WI38 (cell line): Measurements from ENCODE around the gene FOLR2.
"Not testable (repeated sequence)": the region's sequence is repeated elsewhere in the genome, so short reads cannot be mapped to it uniquely, and the experiment has no call there.

Experiments used
- H3K4me3 ChIP-seq: 2 replicates; pipeline ENCODE4 v1.5.1; 2011; ENCODE audit warnings: low read depth, mild to moderate bottlenecking, control low read depth, low read length
- CTCF ChIP-seq: IDR thresholded peaks from 2 replicates; pipeline ENCODE4 v1.5.1; 2012; ENCODE audit warnings: low read depth, mild to moderate bottlenecking, control low read depth, low read length

Gene FOLR2

GRCh38 chr11:72179804-72180396 is 36.7 kb upstream of the FOLR2 start:
- no peak for TF ChIP-seq CTCF
- no peak overlapping the region for H3K4me3 ChIP-seq

- not testable (repeated sequence) for H3K4me3 ChIP-seq
Measured at GRCh38 chr11:72180892-72181552, 35.6 kb upstream of the FOLR2 start.

- not testable (repeated sequence) for H3K4me3 ChIP-seq
Measured at GRCh38 chr11:72181553-72181958, 35.0 kb upstream of the FOLR2 start.

GRCh38 chr11:72188267-72188666 is 28.3 kb upstream of the FOLR2 start:
- no peak overlapping the region for H3K4me3 ChIP-seq
- TF ChIP-seq CTCF, result no peak

GRCh38 chr11:72189455-72190250 is 26.9 kb upstream of the FOLR2 start:
- no peak for TF ChIP-seq CTCF
- H3K4me3 ChIP-seq, result no peak overlapping the region

GRCh38 chr11:72190631-72191071 is 25.9 kb upstream of the FOLR2 start:
- no peak overlapping the region for H3K4me3 ChIP-seq
- TF ChIP-seq CTCF, result no peak

GRCh38 chr11:72191961-72192381 is 24.6 kb upstream of the FOLR2 start, which contains the start of gene FOLR1:
Gene FOLR1 (plus strand): TSS chr11:72192140. CDS start chr11:72192174, 34 bp downstream.
- H3K4me3 ChIP-seq, result no peak within 1 kb of the TSS
- no peak for TF ChIP-seq CTCF

- no peak for TF ChIP-seq CTCF
- no peak overlapping the region for H3K4me3 ChIP-seq
Measured at GRCh38 chr11:72195518-72196270, 20.9 kb upstream of the FOLR2 start.

- H3K4me3 ChIP-seq, result not testable (repeated sequence)
Measured at GRCh38 chr11:72201445-72201844, 15.1 kb upstream of the FOLR2 start.
